Naive thymus-derived CD4-positive, alpha-beta T cell (primary cell): ENCODE data around the gene CCDC8. TPM values are rescaled to one million over a fixed set of nuclear protein-coding genes. Genes with fewer than 3 reads are reported as not detected.

Experiments used
- polyA plus RNA-seq, 2 donors: library from polyadenylated mRNA; unstranded; fragments of 300-500 nt; fragmentation: Illumina TruSeq; gene quantifications; one replicate each; pipeline ENCODE4 v1.2.3, GENCODE V29; 2021
- total RNA-seq, 6 experiments: library from RNA in 5 of 6; stranded (reverse) in 5 of 6; gene quantifications; 1 replicate in 5 of 6; 2 replicates in 1 of 6; pipeline ENCODE4 v1.2.3 and lab custom pipeline; 2021 to 2026

CCDC8 gene
- total and polyA plus RNA-seq, 7 experiments from 2014 or later, result not detected

Other genes starting within 250 kb of the CCDC8 start
- gene IGFL1, start 183.8 kb downstream of the CCDC8 start, total RNA-seq, result not detected
- gene IGFL1, start 183.8 kb downstream of the CCDC8 start, polyA plus RNA-seq, result not detected
- gene HIF3A, start 116.5 kb downstream of the CCDC8 start, total RNA-seq, result not detected
- not detected for gene HIF3A, start 116.5 kb downstream of the CCDC8 start, polyA plus RNA-seq
- 100 to 1,000 TPM in 1 of 5 experiments, 10 to 100 TPM in 4; 41.4 to 107 (median 52.0) TPM for gene PPP5C, start 66.5 kb downstream of the CCDC8 start, total RNA-seq
- 10 to 100 TPM; 17.4 to 34.8 TPM for gene PPP5C, start 66.5 kb downstream of the CCDC8 start, polyA plus RNA-seq
- not detected for gene PNMA8C, start 15.4 kb upstream of the CCDC8 start, total RNA-seq
- not detected for gene PNMA8C, start 15.4 kb upstream of the CCDC8 start, polyA plus RNA-seq
- gene PNMA8A, start 58.0 kb upstream of the CCDC8 start, total RNA-seq, result under 1 TPM in 2 of 5 experiments, not detected in 3; 0.62 to 0.86 TPM
- not detected for gene PNMA8A, start 58.0 kb upstream of the CCDC8 start, polyA plus RNA-seq
- 1 to 10 TPM in 2 of 5 experiments, under 1 TPM in 2, not detected in 1; 0.24 to 2.3 (median 1.5) TPM for gene PNMA8B, start 82.3 kb upstream of the CCDC8 start, total RNA-seq
- 1 to 10 TPM; 1.0 to 1.8 TPM for gene PNMA8B, start 82.3 kb upstream of the CCDC8 start, polyA plus RNA-seq
- gene CALM3, start 187.8 kb upstream of the CCDC8 start, total RNA-seq, result 100 to 1,000 TPM; 203 to 517 (median 266) TPM
- gene CALM3, start 187.8 kb upstream of the CCDC8 start, polyA plus RNA-seq, result 100 to 1,000 TPM; 242 to 254 TPM
- 10 to 100 TPM in 1 of 5 experiments, 1 to 10 TPM in 4; 4.2 to 99.1 (median 4.9) TPM for gene PTGIR, start 211.5 kb upstream of the CCDC8 start, total RNA-seq
- 10 to 100 TPM in 1 of 2 donors, 1 to 10 TPM in 1; 5.1 to 13.2 TPM for gene PTGIR, start 211.5 kb upstream of the CCDC8 start, polyA plus RNA-seq
- 10 to 100 TPM in 1 of 5 experiments, 1 to 10 TPM in 1, not detected in 3; 3.2 to 12.3 TPM for gene GNG8, start 222.6 kb upstream of the CCDC8 start, total RNA-seq
- gene GNG8, start 222.6 kb upstream of the CCDC8 start, polyA plus RNA-seq, result 1 to 10 TPM in 1 of 2 donors, not detected in 1; 9.7 TPM
- gene DACT3, start 247.6 kb upstream of the CCDC8 start, total RNA-seq, result 1 to 10 TPM in 1 of 5 experiments, under 1 TPM in 3, not detected in 1; 0.11 to 1.3 (median 0.34) TPM
- gene DACT3, start 247.6 kb upstream of the CCDC8 start, polyA plus RNA-seq, result under 1 TPM in 1 of 2 donors, not detected in 1; 0.07 TPM